Activated CD8-positive, alpha-beta T cell treated with anti-CD3 and anti-CD28 coated beads for 36 hours (primary cell): ENCODE data around the gene ODF2. TPM values are rescaled to one million over a fixed set of nuclear protein-coding genes. Genes with fewer than 3 reads are reported as not detected.
"Not testable (repeated sequence)": the region's sequence is repeated elsewhere in the genome, so short reads cannot be mapped to it uniquely, and the experiment has no call there.

Source experiments
- ATAC-seq: fragments of 200-7000 bp; cut with Tn5 transposase; one replicate; pipeline ENCODE4 v1.10.0; 2021; ENCODE audit warnings: mild to moderate bottlenecking, moderate library complexity
- CTCF ChIA-PET: fragments of 350-600 bp; sonication (Branson Sonifier 250); formaldehyde crosslinking; loops from one replicate; lab custom pipeline; 2021; ENCODE audit warnings: antibody characterized with exemption; lab: Charles Lee
- POLR2A ChIA-PET: fragments of 350-600 bp; sonication (Branson Sonifier 250); formaldehyde crosslinking; loops from one replicate; lab custom pipeline; 2021; ENCODE audit warnings: antibody characterized with exemption; lab: Charles Lee
- DNase-seq: peaks from one replicate; pipeline ENCODE4 v3.0.0-alpha.2; 2020
- H3K27ac Mint-ChIP-seq: one replicate; pipeline ENCODE4 v1.8.0; 2021; ENCODE audit warnings: mild to moderate bottlenecking, mixed read lengths
- H3K27me3 Mint-ChIP-seq: one replicate; pipeline ENCODE4 v1.8.0; 2021; ENCODE audit warnings: mixed read lengths
- H3K36me3 Mint-ChIP-seq: one replicate; pipeline ENCODE4 v1.8.0; 2021; ENCODE audit warnings: low read depth, mixed read lengths
- H3K4me1 Mint-ChIP-seq: one replicate; pipeline ENCODE4 v1.8.0; 2021; ENCODE audit warnings: low read depth, mixed read lengths
- H3K4me3 Mint-ChIP-seq: one replicate; pipeline ENCODE4 v1.8.0; 2021; ENCODE audit warnings: mild to moderate bottlenecking, moderate library complexity, mixed read lengths
- H3K9me3 Mint-ChIP-seq: one replicate; pipeline ENCODE4 v1.8.0; 2021; ENCODE audit warnings: mixed read lengths
- CTCF ChIP-seq: fragments of 200-600 bp; IDR thresholded peaks from one replicate; pipeline ENCODE4 v1.8.0; 2022; ENCODE audit warnings: antibody characterized with exemption, mild to moderate bottlenecking
- intact Hi-C: fragments of 100-400 bp; cut with micrococcal nuclease; formaldehyde crosslinking; loops from one replicate; pipeline ENCODE4 v1.10.0; 2022
- total RNA-seq, 2 experiments: library from RNA; stranded (reverse); gene quantifications; one replicate each; pipeline ENCODE4 v1.2.3, GENCODE V29; 2021

The ODF2 gene
- total RNA-seq, 2 experiments from 2014 or later, result 79.3 to 83.6 TPM

- peak; percentile 85 for TF ChIP-seq CTCF
- ChIA-PET POLR2A (interaction anchor here (1.1 to 1.7 kb wide), 2 partner anchors 9 to 57 kb away, joined by 3 to 4 read pairs; no protein-coding TSS in a partner anchor), CTCF (interaction anchor here (0.7 to 3.4 kb wide), 25 partner anchors 9 to 508 kb away, joined by 3 to 26 read pairs (median 4); no protein-coding TSS in a partner anchor)
- peak; percentile 78 for DNase-seq
- Mint-ChIP-seq H3K27ac (no peak overlapping the region), H3K27me3 (peaks cover 22% of the 10 kb centered on the region), H3K4me1 (peaks cover 6% of the 10 kb centered on the region), H3K36me3 (no peaks in the 10 kb centered on the region), H3K4me3 (peak overlapping the region; percentile 73), H3K9me3 (no peaks in the 10 kb centered on the region)
- ATAC-seq, result peak; percentile 83
- intact Hi-C loops, result no loop called here
Observed at GRCh38 chr9:128420060-128420650, 35.7 kb upstream of the ODF2 start.

GRCh38 chr9:128420651-128421481, 34.9 kb upstream of the ODF2 start, which contains the start of gene CERCAM:
Gene CERCAM, plus strand, starts transcription at chr9:128420857. Its CDS starts 21 bp downstream, at chr9:128420878.
- POLR2A ChIA-PET, result interaction anchor here (0.8 to 1.7 kb wide), 2 partner anchors 9 to 50 kb away, joined by 3 to 4 read pairs; partner anchors contain the start of gene URM1
- H3K27ac Mint-ChIP-seq, result no peak within 1 kb of the TSS
- no peaks in the 10 kb centered on the region for H3K9me3 Mint-ChIP-seq
- TF ChIP-seq CTCF, result no peak
- CTCF ChIA-PET, result interaction anchor here (1.1 to 3.4 kb wide), 16 partner anchors 9 to 507 kb away, joined by 3 to 26 read pairs (median 5); no protein-coding TSS in a partner anchor
- H3K4me1 Mint-ChIP-seq, result peaks cover 6% of the 10 kb centered on the region
- H3K36me3 Mint-ChIP-seq, result no peaks in the 10 kb centered on the region
- peak within 1 kb of the TSS; percentile 73 for H3K4me3 Mint-ChIP-seq
- ATAC-seq, result peak; percentile 77
- H3K27me3 Mint-ChIP-seq, result peaks cover 17% of the 10 kb centered on the region
- DNase-seq, result peak; percentile 60
- intact Hi-C loops, result no loop called here

DNA sequence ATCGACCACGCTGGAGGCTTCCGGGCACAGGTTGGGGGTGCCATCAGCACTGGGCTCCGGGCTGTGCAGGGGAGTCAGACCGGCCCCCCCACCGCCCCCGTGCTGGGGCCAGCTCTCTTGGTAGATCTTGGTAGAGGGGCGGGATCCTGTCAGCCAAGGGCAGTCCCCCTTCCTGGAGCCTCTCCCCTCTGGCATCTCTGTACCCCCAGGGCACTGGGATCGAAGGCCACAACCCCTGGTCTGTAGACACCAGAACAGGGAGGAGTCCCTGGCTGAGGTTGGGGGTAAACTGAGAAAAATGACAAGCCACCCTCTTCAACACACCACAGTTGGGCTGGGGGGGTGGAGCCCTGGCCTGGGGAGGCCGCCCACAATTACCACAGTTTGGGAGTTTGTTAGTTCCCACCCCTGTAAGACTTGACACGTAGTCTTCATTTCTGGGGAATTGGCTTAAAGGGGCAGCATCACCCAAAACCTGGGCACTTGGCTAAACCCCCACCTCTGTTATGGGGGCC, 34.3 kb upstream of the ODF2 start:
- DNase-seq (peak; percentile 49), ATAC-seq (peak; percentile 17)
- no peak for TF ChIP-seq CTCF
- intact Hi-C loops, result no loop called here
- no peak overlapping the region for H3K27ac Mint-ChIP-seq
- ChIA-PET POLR2A (interaction anchor here (0.8 to 1.8 kb wide), 3 partner anchors 10 to 51 kb away, joined by 3 to 4 read pairs (median 4); partner anchors contain the start of gene URM1), CTCF (interaction anchor here (0.8 to 3.4 kb wide), 6 partner anchors 11 to 129 kb away, joined by 3 to 26 read pairs (median 16); no protein-coding TSS in a partner anchor)
- peaks cover 6% of the 10 kb centered on the region for H3K4me1 Mint-ChIP-seq
- H3K36me3 Mint-ChIP-seq, result no peaks in the 10 kb centered on the region
- no peaks in the 10 kb centered on the region for H3K9me3 Mint-ChIP-seq
- H3K4me3 Mint-ChIP-seq, result peak overlapping the region; percentile 56
- H3K27me3 Mint-ChIP-seq, result peaks cover 12% of the 10 kb centered on the region

- H3K27ac Mint-ChIP-seq, H3K9me3 Mint-ChIP-seq, H3K36me3 Mint-ChIP-seq, DNase-seq, H3K4me1 Mint-ChIP-seq, ATAC-seq, H3K4me3 Mint-ChIP-seq, H3K27me3 Mint-ChIP-seq, intact Hi-C loops: not testable (repeated sequence)
- ChIA-PET POLR2A (interaction anchor here (0.7 to 1.8 kb wide), 2 partner anchors 10 to 12 kb away, joined by 3 to 4 read pairs; no protein-coding TSS in a partner anchor), CTCF (interaction anchor here (0.8 to 3.4 kb wide), 5 partner anchors 15 to 130 kb away, joined by 3 to 26 read pairs (median 16); no protein-coding TSS in a partner anchor)
Observed at GRCh38 chr9:128422022-128422782, 33.6 kb upstream of the ODF2 start.
